BLaER1 (cell line): ENCODE measurements around the gene GLRX5.

Experiments used
- H3K27ac ChIP-seq: shearing (Covaris generic); formaldehyde crosslinking; 2 replicates; pipeline ENCODE4 v1.8.1; 2022
- H3K27me3 ChIP-seq: shearing (Covaris generic); formaldehyde crosslinking; 2 replicates; pipeline ENCODE4 v1.8.1; 2022
- H3K36me3 ChIP-seq: shearing (Covaris generic); formaldehyde crosslinking; 2 replicates; pipeline ENCODE4 v1.8.1; 2022
- H3K4me1 ChIP-seq: shearing (Covaris generic); formaldehyde crosslinking; 2 replicates; pipeline ENCODE4 v1.8.1; 2022
- H3K4me2 ChIP-seq: shearing (Covaris generic); formaldehyde crosslinking; 2 replicates; pipeline ENCODE4 v1.8.1; 2022
- H3K4me3 ChIP-seq: shearing (Covaris generic); formaldehyde crosslinking; 2 replicates; pipeline ENCODE4 v1.8.1; 2022
- H3K9ac ChIP-seq: shearing (Covaris generic); formaldehyde crosslinking; 2 replicates; pipeline ENCODE4 v1.8.1; 2022
- H3K9me3 ChIP-seq: shearing (Covaris generic); formaldehyde crosslinking; 2 replicates; pipeline ENCODE4 v1.8.1; 2022
- H4K20me1 ChIP-seq: shearing (Covaris generic); formaldehyde crosslinking; 2 replicates; pipeline ENCODE4 v1.8.1; 2022
- Cebpa-rat ChIP-seq: shearing (Covaris generic); IDR thresholded peaks from 2 replicates; pipeline ENCODE4 v1.8.1; 2022

The GLRX5 gene

DNA sequence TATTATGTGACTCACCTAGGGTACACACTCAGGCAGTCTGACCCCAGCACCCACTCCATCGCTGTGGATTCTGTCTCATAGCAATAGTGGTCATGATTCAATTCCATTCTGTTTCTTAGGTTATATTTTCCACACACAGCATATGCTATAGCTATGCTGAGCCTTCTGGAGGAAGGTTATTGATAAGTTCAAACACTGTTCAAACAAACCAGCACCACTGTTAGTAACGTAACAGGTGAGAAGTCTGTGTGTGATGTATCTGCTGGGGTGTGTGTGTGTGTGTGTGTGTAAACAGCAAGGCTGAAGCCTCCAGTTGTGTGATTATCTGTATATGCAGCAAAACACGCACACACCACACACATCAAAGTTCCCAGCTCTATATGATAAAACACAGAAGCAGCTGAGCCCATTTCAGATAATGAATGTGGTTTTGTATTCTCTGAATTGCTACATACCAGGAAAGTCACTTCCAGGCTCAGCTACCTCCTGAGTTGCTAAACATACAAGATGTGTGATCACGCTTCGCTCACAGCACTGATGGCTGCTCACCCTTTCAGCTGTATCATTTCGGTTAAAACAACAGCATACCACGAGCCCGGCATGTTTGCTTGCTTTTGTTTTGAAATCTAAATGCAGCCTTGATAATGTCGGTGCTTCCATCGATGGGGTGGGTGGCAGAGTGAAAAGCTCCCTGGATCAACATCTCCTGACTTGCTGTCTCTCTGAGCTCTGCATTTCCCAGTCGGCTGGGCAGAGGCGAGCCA is 11.6 kb upstream of the GLRX5 start:
- Histone ChIP-seq H3K36me3 (no peaks in the 10 kb centered on the region), H3K27ac (peak overlapping the region; percentile 90), H3K4me3 (peak overlapping the region; percentile 64), H3K9me3 (no peaks in the 10 kb centered on the region), H4K20me1 (no peaks in the 10 kb centered on the region), H3K4me2 (peak overlapping the region; percentile 96), H3K4me1 (peaks cover 100% of the 10 kb centered on the region), H3K9ac (peak overlapping the region; percentile 84), H3K27me3 (no peaks in the 10 kb centered on the region)
- 0 out of 2 replicates have a peak, but pooled peaks have one; percentile 7 for TF ChIP-seq Cebpa-rat

DNA sequence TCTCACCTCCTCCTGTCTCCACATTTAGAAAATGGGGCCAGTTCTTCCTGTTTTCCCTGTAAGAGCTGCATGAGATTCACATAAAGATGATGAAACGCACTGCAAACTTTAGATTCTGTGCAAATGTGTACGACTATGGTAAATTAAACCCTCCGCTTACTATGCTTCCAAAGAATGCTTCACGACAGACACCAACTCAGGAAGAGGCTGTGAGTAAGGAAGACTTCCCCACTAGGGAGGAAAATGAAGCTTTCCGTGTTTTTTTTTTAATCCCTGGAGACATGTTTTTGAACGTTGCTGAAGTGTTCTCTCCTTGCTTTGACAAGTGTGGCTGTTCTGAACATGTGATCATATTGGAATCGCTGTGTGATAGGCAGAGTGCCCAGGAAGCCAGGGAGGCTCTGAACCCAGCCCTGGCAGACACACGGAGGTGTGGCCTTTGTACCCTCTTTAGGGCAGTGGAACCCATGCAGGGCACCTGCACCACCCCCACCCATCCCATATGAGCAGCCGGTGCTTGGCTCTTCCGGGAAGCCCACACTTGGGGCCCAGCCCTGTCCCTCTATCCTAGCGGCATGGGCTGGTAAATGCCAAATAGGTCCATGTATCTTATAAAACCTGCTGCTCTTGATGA is 10.9 kb upstream of the GLRX5 start:
- Histone ChIP-seq H3K4me3 (peak overlapping the region; percentile 64), H3K4me1 (peaks cover 100% of the 10 kb centered on the region), H3K27ac (peak overlapping the region; percentile 90), H3K9ac (peak overlapping the region; percentile 84), H3K36me3 (no peaks in the 10 kb centered on the region), H3K4me2 (peak overlapping the region; percentile 96), H4K20me1 (no peaks in the 10 kb centered on the region), H3K9me3 (no peaks in the 10 kb centered on the region), H3K27me3 (no peaks in the 10 kb centered on the region)
- no peak for TF ChIP-seq Cebpa-rat

DNA sequence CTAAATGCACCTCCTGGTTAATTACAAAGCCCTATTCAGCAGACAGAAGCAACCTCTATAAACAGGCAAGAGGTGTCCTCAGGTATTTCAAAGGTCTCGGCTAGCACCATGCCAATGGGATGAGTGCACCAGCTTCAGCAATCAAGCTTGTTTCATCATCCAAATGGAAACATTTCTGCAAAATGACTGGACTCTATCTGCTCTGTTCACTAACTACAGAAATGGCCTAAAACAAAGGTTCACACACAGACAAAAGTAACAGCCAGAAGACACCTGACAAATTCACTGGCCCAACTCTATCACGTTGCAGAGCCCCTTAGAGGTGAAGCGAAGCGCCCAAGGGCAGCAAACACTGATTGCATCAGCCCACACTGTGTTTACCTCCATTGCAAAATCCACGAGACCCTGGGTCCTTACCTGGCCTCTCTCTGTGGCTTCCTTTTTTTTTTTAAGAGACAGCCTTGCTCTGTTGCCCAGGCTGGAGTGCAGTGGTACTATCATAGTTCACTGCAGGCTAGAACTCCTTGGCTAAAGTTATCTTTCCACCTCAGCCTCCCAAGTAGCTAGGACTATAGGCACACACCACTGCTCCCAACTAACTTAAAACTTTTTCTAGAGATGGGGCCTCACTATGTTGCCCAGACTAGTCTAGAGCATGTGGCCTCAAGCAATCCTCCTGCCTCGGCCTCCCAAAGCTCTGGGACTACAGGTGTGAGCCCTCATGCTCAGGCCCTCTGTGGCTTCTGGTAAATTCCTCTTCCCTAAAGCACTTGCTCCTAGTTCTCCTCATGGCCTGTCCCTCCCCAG is 9.9 kb upstream of the GLRX5 start:
- Histone ChIP-seq H3K27me3 (no peaks in the 10 kb centered on the region), H3K27ac (peak overlapping the region; percentile 90), H3K9me3 (no peaks in the 10 kb centered on the region), H3K36me3 (peaks cover 8% of the 10 kb centered on the region; the same call in 1 of the 2 replicates), H3K4me1 (peaks cover 100% of the 10 kb centered on the region), H3K4me3 (peak overlapping the region; percentile 64; the same call in 1 of the 2 replicates), H4K20me1 (no peaks in the 10 kb centered on the region), H3K9ac (peak overlapping the region; percentile 32), H3K4me2 (peak overlapping the region; percentile 96)
- TF ChIP-seq Cebpa-rat: no peak; the same call in 1 of the 2 replicates

DNA sequence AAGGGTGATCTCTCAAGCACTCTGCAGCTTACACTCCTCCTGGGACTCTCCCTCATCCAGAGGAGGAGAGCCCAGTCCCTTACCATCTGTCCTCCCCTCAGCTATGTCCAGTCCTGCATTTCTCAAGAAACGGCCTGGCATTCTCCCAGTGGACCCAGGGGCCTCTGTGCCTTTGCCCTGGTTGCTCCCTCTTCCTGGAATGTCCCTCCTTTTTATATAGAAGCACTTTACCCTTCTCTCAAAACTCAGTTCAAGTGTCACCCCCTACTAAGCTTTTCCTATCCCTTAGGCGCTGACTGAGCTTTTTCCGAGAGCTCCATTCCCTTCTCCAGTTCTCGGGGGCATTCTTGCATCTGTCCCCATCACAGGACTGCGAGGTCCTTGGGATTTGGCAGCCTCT is 8.9 kb upstream of the GLRX5 start:
- no peak for TF ChIP-seq Cebpa-rat
- Histone ChIP-seq H3K4me1 (peaks cover 100% of the 10 kb centered on the region), H3K9me3 (no peaks in the 10 kb centered on the region), H4K20me1 (no peaks in the 10 kb centered on the region), H3K4me2 (peak overlapping the region; percentile 96), H3K4me3 (no peak overlapping the region), H3K9ac (peak overlapping the region; percentile 32), H3K27me3 (no peaks in the 10 kb centered on the region), H3K27ac (peak overlapping the region; percentile 90), H3K36me3 (peaks cover 8% of the 10 kb centered on the region; the same call in 1 of the 2 replicates)

DNA sequence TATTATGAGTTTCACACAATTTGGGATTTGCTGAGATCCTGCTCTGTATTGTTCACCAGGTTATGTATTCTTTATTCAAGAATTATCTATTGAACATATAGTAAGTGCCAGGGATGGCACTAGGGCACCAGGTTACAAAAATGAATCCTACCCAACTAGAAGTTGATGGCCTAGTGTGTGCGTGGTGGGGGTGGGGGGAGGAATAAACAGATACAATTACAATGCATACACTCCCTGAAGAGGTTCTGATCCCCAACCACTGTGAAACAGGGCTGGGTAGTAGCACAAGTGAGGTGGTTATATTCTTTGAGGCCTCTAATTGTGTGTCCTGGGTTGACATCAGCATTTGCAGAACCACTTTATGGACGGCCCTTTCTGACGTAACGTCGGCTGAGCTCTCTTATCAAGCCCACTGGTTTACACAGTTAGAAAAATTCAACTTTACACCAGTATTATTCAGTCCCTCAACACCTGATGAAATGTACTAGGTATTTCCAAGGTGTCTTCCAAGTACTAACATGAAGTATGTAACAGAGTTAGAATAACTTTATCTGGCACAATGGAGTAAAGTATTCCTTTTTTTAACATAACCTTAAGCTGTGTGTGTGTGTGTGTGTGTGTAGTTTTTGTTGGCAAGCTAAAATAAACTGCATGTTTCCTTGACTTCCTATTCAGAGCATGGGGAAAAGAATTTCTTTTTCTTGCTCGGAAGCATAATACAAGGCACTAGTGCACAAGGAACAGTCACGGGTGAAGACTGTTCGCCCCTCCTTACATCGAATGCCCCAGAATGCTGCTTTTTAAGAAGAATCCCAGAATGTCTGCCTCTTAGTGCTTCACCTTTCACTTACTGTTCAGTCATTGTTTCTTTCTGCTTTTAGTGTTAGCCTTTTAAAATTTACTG is 8.1 kb upstream of the GLRX5 start:
- Histone ChIP-seq H3K27ac (peak overlapping the region; percentile 90), H3K36me3 (peaks cover 8% of the 10 kb centered on the region; the same call in 1 of the 2 replicates), H3K4me1 (peaks cover 97% of the 10 kb centered on the region), H3K9me3 (no peaks in the 10 kb centered on the region), H3K4me3 (no peak overlapping the region), H3K9ac (peak overlapping the region; percentile 32), H4K20me1 (no peaks in the 10 kb centered on the region), H3K4me2 (peak overlapping the region; percentile 96), H3K27me3 (no peaks in the 10 kb centered on the region)
- TF ChIP-seq Cebpa-rat: no peak

DNA sequence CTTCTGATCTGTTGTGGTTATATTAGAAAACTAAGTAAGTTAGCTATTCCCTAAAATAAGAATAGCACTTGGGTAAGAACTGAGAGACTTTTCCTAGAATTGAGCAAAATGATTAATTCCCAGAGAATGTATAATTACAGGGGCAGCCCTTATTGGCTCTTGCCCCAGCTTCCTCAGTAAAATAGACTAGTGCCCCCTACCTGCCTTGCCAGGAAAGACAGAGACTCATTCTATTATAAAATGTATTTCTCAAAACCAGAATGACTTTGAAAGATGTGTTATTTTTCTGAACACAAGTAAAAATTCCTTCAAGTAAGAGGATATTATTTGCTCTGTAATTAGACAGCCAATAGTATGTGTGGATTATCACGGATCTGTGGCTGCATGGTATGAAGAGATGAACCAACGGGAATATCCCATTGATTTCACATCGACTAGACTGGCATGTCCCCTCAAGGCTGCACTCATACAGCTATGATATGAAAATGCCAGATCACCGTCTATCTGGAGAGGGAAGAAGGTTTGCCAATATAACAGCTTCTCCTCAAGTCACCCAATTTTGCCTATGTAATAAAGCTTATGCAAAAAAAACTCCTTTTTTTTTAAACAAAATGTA is 7.4 kb upstream of the GLRX5 start:
- Histone ChIP-seq H3K9me3 (no peaks in the 10 kb centered on the region), H3K4me3 (no peak overlapping the region), H3K27me3 (no peaks in the 10 kb centered on the region), H3K4me1 (peaks cover 90% of the 10 kb centered on the region), H3K27ac (peak overlapping the region; percentile 90), H3K36me3 (peaks cover 8% of the 10 kb centered on the region; the same call in 1 of the 2 replicates), H3K4me2 (peak overlapping the region; percentile 96), H4K20me1 (no peaks in the 10 kb centered on the region), H3K9ac (peak overlapping the region; percentile 32; the same call in 1 of the 2 replicates)
- no peak for TF ChIP-seq Cebpa-rat

DNA sequence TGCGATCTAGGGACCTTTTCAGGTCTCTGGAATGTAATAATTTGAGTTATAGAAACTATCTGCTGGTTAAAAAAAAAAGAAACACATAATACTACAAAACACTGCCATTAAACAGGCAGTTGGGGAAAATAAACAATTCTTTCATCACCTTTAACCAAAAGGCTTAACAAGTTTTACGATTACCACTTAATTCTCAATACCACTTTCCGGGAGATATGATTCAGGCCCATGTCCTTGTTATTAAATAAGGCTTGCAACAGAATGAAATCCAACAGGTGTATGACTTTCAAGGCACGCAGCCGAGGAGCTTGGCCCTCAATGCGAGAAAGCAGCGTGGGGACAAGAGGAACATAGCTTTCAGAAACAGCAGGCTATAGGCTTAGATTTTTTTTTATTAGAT is 5.6 kb upstream of the GLRX5 start:
- Histone ChIP-seq H3K27me3 (no peaks in the 10 kb centered on the region), H3K4me3 (peak overlapping the region; percentile 34; the same call in 1 of the 2 replicates), H3K27ac (peak overlapping the region; percentile 98), H3K4me1 (peaks cover 73% of the 10 kb centered on the region), H3K9ac (peak overlapping the region; percentile 95; the same call in 1 of the 2 replicates), H3K36me3 (peaks cover 8% of the 10 kb centered on the region; the same call in 1 of the 2 replicates), H3K4me2 (peak overlapping the region; percentile 96), H3K9me3 (no peaks in the 10 kb centered on the region), H4K20me1 (no peaks in the 10 kb centered on the region)
- TF ChIP-seq Cebpa-rat: no peak

DNA sequence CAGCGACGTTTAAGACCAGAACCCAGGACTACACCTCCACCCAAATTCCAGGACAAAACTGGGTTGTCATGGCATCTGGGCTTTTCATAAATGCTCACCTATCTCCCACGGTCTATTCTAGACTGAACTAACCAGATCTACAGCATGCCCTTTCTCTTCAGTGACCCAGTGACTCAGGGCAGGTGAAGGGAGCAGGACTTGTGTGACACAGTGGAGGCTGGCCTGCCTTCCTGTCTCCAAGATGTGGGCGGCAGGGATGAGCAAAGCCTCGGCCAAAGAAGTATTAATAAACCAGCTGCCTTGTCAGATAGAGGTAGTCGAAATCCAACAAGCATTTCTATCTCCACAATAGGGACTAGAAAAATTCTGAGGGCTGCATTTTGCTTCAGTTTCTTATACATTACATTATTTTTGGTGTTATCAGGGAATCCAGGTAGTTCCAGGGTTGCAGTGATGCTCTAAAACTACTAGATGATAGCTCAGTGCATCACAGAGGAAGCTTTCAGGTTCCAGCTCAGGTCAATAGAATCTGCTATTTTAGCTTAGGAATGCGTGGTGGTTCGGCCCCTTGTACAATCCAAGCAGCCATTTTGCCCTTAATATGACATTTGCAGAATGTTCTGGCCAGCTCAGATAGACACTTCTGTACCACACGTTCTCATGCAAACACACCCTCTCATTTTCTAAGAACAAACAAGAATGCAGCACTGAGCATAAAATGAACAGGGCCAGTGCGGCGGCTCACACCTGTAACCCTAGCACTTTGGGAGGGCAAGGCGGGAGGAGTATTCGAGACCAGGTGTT is 4.2 kb upstream of the GLRX5 start:
- Histone ChIP-seq H3K9ac (peak overlapping the region; percentile 95), H3K4me2 (peak overlapping the region; percentile 96), H3K4me3 (peak overlapping the region; percentile 99), H3K36me3 (peaks cover 8% of the 10 kb centered on the region; the same call in 1 of the 2 replicates), H3K27me3 (no peaks in the 10 kb centered on the region), H4K20me1 (peaks cover 8% of the 10 kb centered on the region), H3K27ac (peak overlapping the region; percentile 98), H3K9me3 (no peaks in the 10 kb centered on the region), H3K4me1 (peaks cover 58% of the 10 kb centered on the region)
- no peak for TF ChIP-seq Cebpa-rat
